AG10803 (cell line): ENCODE results near the gene FEM1C.

Experiments used
- DNase-seq: peaks from one replicate; pipeline ENCODE4 v3.0.0; 2010; ENCODE audit warnings: low read depth
- H3K4me3 ChIP-seq: 2 replicates; pipeline ENCODE4 v1.5.1; 2011; ENCODE audit warnings: mild to moderate bottlenecking, low read length, control low read depth
- TF ChIP-seq, protein P1 (sequence below): conservative IDR thresholded peaks from 2 replicates; pipeline ENCODE4 v1.5.1; 2011; ENCODE audit warnings: mild to moderate bottlenecking, low read length, control low read depth, inconsistent platforms

The FEM1C gene

DNA sequence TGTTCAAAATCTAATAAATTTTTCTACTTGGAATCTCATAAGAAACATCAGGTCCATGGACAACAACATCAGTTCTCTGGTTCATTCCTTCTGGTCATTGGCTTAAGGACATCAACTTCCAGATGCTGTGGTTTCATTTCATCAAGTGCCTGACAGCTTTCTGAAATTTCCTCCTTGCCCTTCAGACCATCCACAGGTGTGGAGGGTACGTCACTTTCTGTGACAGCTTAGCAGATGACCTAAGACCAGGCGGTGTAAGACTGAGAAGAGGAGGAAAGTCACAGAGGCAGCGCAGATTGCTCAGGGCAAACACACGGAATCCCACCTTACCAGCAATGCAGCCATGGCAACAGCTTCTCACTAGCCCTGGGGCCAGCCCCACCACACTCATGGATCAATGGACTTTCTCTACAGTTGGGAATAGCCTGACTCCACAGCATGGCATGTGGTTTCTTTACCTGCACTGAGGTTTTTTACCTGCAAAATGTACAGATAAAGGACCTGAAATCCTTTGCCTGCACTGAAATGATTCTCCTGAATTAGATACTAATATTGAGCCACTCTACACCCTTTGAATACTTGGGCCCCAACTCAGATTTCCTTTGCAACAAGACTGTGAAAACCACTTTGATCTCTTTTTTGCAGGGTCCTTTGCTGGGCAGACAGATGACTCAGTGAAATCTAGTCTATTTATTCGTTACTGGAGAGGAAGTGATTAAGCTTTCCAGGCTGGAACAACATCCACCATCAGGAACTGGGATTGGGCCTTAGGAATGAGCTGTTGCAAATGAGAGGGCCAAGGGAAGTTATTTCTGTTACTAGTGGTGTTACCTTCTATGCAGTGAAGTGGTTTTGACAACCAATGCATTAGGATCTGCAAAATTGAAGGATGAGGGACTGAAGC is 30.8 kb upstream of the FEM1C start:
- DNase-seq: peak; percentile 38
- H3K4me3 ChIP-seq: no peak overlapping the region
- TF ChIP-seq, protein P1, sequence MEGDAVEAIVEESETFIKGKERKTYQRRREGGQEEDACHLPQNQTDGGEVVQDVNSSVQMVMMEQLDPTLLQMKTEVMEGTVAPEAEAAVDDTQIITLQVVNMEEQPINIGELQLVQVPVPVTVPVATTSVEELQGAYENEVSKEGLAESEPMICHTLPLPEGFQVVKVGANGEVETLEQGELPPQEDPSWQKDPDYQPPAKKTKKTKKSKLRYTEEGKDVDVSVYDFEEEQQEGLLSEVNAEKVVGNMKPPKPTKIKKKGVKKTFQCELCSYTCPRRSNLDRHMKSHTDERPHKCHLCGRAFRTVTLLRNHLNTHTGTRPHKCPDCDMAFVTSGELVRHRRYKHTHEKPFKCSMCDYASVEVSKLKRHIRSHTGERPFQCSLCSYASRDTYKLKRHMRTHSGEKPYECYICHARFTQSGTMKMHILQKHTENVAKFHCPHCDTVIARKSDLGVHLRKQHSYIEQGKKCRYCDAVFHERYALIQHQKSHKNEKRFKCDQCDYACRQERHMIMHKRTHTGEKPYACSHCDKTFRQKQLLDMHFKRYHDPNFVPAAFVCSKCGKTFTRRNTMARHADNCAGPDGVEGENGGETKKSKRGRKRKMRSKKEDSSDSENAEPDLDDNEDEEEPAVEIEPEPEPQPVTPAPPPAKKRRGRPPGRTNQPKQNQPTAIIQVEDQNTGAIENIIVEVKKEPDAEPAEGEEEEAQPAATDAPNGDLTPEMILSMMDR: no peak

DNA sequence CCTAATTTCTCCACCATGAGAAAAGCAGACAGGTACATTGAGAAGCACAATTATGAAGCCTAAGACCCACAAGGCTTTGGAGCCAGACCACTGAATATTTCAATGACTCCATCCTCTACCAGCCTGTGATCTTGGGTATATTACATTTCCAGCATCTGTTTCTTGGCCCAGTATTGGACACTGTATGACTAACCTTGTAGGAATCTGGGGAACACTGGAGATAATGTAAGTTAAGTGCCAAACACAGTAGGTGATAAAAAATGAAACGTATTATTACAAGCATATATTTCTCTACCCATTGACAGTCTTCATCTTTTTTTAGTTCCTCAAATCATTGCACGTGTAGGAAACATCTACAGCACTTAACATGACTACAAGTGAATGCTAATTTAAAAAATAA is 28.6 kb upstream of the FEM1C start:
- peak; percentile 66 for DNase-seq
- no peak overlapping the region for H3K4me3 ChIP-seq
- TF ChIP-seq, protein P1: no peak

DNA sequence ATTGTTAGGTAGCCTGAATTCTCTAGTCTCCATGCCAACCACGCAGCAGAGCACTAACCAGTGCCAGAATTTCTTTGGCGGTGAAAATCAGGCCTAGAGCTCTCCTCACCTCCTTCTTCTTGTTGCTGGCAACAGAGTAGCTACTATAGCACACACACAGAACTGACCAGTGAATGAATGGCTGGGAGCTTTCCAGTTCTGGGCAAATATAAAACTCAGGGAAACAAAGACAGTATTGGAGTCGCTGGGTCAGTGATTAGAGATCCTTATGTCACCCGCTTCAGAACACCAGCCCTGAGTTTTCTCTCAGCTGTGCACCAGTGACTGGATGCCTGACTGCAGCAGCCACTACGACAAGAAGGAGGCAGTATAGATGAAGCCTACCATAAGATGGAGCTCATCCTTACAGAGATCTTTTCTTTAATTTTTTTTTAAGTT is 26.9 kb upstream of the FEM1C start:
- no peak overlapping the region for H3K4me3 ChIP-seq
- DNase-seq: no peak
- TF ChIP-seq, protein P1: no peak

DNA sequence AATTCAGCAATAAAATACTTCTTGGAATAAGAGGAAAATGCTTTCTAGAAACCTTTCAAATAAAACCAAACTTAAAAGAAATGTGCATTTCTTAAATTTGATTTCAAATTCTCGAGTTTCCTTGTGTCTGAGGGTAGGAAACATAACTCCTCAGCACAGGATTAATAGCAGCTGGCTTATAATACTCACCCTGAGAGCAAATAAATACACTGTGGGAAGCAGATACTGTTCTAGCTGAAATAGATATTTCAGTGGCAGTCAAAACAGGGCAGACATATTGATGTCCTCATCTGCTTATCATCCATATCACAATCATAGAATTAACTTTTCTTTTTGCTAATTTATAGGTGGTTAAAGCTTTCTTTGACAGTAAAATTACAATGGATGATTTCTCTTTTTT is 24.1 kb upstream of the FEM1C start:
- no peak for DNase-seq
- no peak overlapping the region for H3K4me3 ChIP-seq
- TF ChIP-seq, protein P1: no peak

DNA sequence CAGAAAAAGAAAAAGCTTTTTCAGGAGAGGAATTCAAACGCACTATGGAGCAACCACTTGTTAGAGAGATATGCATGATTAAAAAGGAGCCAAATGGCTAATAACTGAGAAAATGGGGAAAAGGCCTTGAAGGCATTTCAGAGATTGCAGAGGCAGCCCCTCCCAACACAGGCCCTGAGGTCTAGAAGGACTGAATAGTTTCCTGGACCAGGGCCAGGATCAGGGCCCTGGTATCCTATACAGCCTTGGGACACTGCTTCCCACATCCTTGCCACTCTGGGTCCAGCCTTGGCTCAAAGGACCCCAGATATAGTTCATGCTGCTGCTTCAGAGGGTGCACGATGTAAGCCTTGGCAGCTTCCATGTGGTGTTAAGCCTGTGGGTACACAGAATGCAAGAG is 20.7 kb upstream of the FEM1C start:
- TF ChIP-seq, protein P1: no peak
- no peak overlapping the region for H3K4me3 ChIP-seq
- DNase-seq: no peak

DNA sequence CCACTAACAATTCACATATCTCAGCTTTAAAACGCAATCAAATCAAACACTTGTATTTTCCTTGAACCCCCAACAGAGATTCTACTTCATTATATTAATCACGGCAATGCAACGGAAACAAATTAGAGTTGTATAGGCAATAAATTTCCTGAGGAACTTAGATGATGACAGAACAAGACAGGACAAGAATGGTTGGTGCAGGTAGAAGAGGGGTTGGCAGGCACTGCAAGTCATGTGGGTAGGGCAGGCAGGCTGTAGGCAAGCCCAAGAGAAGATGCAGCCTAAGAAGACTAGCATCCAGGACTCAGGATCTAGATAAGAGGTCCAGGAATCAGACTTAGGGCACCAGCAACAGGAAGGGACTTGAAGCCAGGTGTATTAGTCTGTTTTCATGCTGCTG is 16.6 kb upstream of the FEM1C start:
- DNase-seq: no peak
- H3K4me3 ChIP-seq: no peak overlapping the region
- TF ChIP-seq, protein P1: no peak

DNA sequence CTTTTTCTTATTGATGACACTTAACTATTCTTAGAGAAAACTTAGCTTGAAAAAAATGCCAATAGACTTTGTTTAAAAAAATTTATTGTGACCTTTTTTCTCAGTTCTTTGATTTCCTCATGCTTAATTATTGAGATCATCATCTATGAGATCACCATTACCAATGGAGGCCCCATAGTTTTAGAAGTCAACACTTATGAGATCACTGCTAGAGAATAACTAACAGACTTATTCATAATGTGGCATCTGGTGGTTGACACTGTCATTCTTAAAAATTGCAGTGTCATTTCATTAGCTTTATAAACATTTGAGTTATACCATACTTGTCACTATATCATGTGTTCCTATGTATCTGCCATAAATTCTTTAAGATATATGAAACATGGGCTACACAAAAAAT is 14.9 kb upstream of the FEM1C start:
- peak; percentile 43 for DNase-seq
- TF ChIP-seq, protein P1: no peak
- no peak overlapping the region for H3K4me3 ChIP-seq
